Spleen (tissue), 11 donors: ENCODE measurements around the gene LPCAT3. TPM values are rescaled to one million over a fixed set of nuclear protein-coding genes. Genes with fewer than 3 reads are reported as not detected.

Source experiments
- DNase-seq: peaks from one replicate; pipeline ENCODE4 v3.0.0-alpha.2; 2020
- H3K27ac ChIP-seq, 8 donors: fragments of 200-600 bp; sonication (generic) in 7 of 8; 1 replicate in 4 of 8; 2 replicates in 4 of 8; pipeline versions ENCODE4 v1.5.0 to v1.8.0; 2016 to 2021; ENCODE audit warnings: inconsistent platforms in 4 of 8, mild to moderate bottlenecking in 4 of 8, moderate library complexity in 1 of 8
- H3K27me3 ChIP-seq, 7 donors: fragments of 200-600 bp; sonication (generic) in 6 of 7; replicated peaks in 1 of 7; 1 replicate in 4 of 7; 2 replicates in 3 of 7; pipeline versions ENCODE4 v1.5.0 to v1.8.0; 2016 to 2021; ENCODE audit warnings: inconsistent platforms in 3 of 7, mild to moderate bottlenecking in 1 of 7
- H3K36me3 ChIP-seq, 6 donors: fragments of 200-600 bp; sonication (generic) in 5 of 6; 1 replicate in 4 of 6; 2 replicates in 2 of 6; pipeline versions ENCODE4 v1.5.0 to v1.8.0; 2016 to 2021; ENCODE audit warnings: inconsistent platforms in 2 of 6
- H3K4me1 ChIP-seq, 6 donors: fragments of 200-600 bp; sonication (generic) in 5 of 6; 1 replicate in 3 of 6; 2 replicates in 3 of 6; pipeline versions ENCODE4 v1.5.0 to v1.8.0; 2016 to 2021; ENCODE audit warnings: inconsistent platforms in 3 of 6
- H3K4me3 ChIP-seq, 8 donors: fragments of 200-600 bp; sonication (generic) in 7 of 8; 1 replicate in 4 of 8; 2 replicates in 4 of 8; pipeline versions ENCODE4 v1.5.0 to v1.8.0; 2016 to 2021; ENCODE audit warnings: inconsistent platforms in 4 of 8, mild to moderate bottlenecking in 4 of 8, moderate library complexity in 2 of 8
- H3K9me3 ChIP-seq, 8 donors: fragments of 200-600 bp; sonication (generic) in 7 of 8; 1 replicate in 4 of 8; 2 replicates in 4 of 8; pipeline versions ENCODE4 v1.5.0 to v1.8.0; 2016 to 2021; ENCODE audit warnings: inconsistent platforms in 4 of 8
- CTCF ChIP-seq, 11 experiments: fragments of 200-600 bp in 7 of 11; fragments of 450-650 bp in 4 of 11; sonication (generic) in 4 of 11; IDR thresholded peaks in 8 of 11; conservative IDR thresholded peaks in 3 of 11; 1 replicate in 7 of 11; 2 replicates in 4 of 11; pipeline versions ENCODE4 v1.4.0 to v1.8.0; 2016 to 2021; ENCODE audit warnings: antibody characterized with exemption in 11 of 11, inconsistent platforms in 4 of 11, mild to moderate bottlenecking in 1 of 11
- POLR2A ChIP-seq, 3 donors: fragments of 450-650 bp; IDR thresholded peaks; one replicate each; pipeline ENCODE4 v1.5.1; 2017; ENCODE audit warnings: antibody characterized with exemption in 3 of 3, mild to moderate bottlenecking in 1 of 3
- POLR2AphosphoS5 ChIP-seq, 3 donors: sonication (generic); formaldehyde crosslinking; IDR thresholded peaks; one replicate each; pipeline ENCODE4 v1.5.1; 2017; ENCODE audit warnings: antibody characterized with exemption in 3 of 3
- WGBS, 5 donors: extraction: QIAGEN DNeasy Blood & Tissue Kit in 3 of 5; methylation state at CpG; one replicate each; pipeline versions ENCODE4 v1.1.5 to v1.1.7; 2013 to 2018; 5-methylcytosine and 5-hydroxymethylcytosine counted together
- intact Hi-C: fragments of 100-400 bp; cut with DNase I; formaldehyde crosslinking; loops from one replicate; pipeline ENCODE4 v1.15.0; 2023; ENCODE audit warnings: low total_unique reads
- polyA plus RNA-seq, 3 donors: library from polyadenylated mRNA; stranded (reverse); fragments of 200-250 nt; gene quantifications; one replicate each; pipeline ENCODE4 v1.2.1, GENCODE V29; 2013
- total RNA-seq, 7 donors: library from RNA; depleted of rRNA in 3 of 7; stranded (reverse); fragments of >200 nt in 3 of 7; fragmentation: NEBNext Ultra II Directional in 4 of 7; extraction: Animal tissue kit (Norgen Biotek cat#: 25700) in 4 of 7; gene quantifications; one replicate each; pipeline versions ENCODE4 v1.1.0 to v1.2.1, GENCODE V29; 2016 to 2021
- donor health status: healthy with polysubstance abuse.
- donor health status: DM: no; HTN: no; CAD: no; lungs with moderate emphysema.
- donor health status: DM: no; HTN: no; CAD: no.
- donor health status: Bipolar disorder and iron deficiency.
- donor health status: healthy.
- donor health status: DM: no; HTN: no; CAD: no.
- donor health status: DM: yes; HTN: yes; CAD: no.

LPCAT3 gene
- total and polyA plus RNA-seq, 10 donors, result 9.7 to 52.5 (median 36.9) TPM

GRCh38 chr12:6965714-6966113 lies 52.6 kb downstream of the LPCAT3 start:
- Histone ChIP-seq H3K27ac (peak overlapping the region in 7 of 8 donors; percentile 14 to 99 (median 82)), H3K36me3 (peaks cover 2 to 59% (median 44%) of the 10 kb centered on the region in 6 donors)

GRCh38 chr12:6965026-6965661 lies 53.1 kb downstream of the LPCAT3 start:
- DNase-seq, result peak; percentile 97
- TF ChIP-seq CTCF (IDR thresholded peaks at IDR 0.05 in 8 of 11, conservative IDR thresholded peaks at IDR 0.05 in 3 of 11), result peak; percentile 88 to 97 (median 94)
- no peak for TF ChIP-seq POLR2A (IDR thresholded peaks at IDR 0.05)
- peak; percentile 79 to 88 (median 81) for TF ChIP-seq POLR2AphosphoS5 (IDR thresholded peaks at IDR 0.05)

More at GRCh38 chr12:6965714-6966113, 52.6 kb downstream of the LPCAT3 start:
- Histone ChIP-seq H3K4me3 (no peak overlapping the region), H3K9me3 (no peaks in the 10 kb centered on the region), H3K4me1 (peaks cover 37 to 87% (median 64%) of the 10 kb centered on the region in 6 donors), H3K27me3 (no peaks in the 10 kb centered on the region)
- intact Hi-C loops, result loop anchor here (10.0 kb wide), 1 partner anchor 101 kb away; the partner anchor contains the start of gene TPI1
- WGBS, 5 donors, result 77 to 89% (median 89%) methylated on average over 4 of the region's 4 CpGs
- TF ChIP-seq CTCF (IDR thresholded peaks at IDR 0.05 in 8 of 11, conservative IDR thresholded peaks at IDR 0.05 in 3 of 11) (no peak), POLR2AphosphoS5 (IDR thresholded peaks at IDR 0.05) (no peak), POLR2A (IDR thresholded peaks at IDR 0.05) (no peak)
- no peak for DNase-seq

GRCh38 chr12:6964605-6965025 lies 53.7 kb downstream of the LPCAT3 start:
- Histone ChIP-seq H3K27me3 (no peaks in the 10 kb centered on the region), H3K4me3 (no peak overlapping the region), H3K9me3 (no peaks in the 10 kb centered on the region), H3K36me3 (peaks cover 2 to 70% (median 55%) of the 10 kb centered on the region in 6 donors), H3K4me1 (peaks cover 45 to 90% (median 71%) of the 10 kb centered on the region in 6 donors), H3K27ac (peak overlapping the region; percentile 46 to 99 (median 80))
- intact Hi-C loops, result loop anchor here (10.0 kb wide), 1 partner anchor 100 kb away; the partner anchor contains the start of gene TPI1
- DNase-seq, result peak; percentile 82
- 76 to 83% (median 78%) methylated on average over 7 to 8 of the region's 8 CpGs for WGBS, 5 donors
- TF ChIP-seq POLR2AphosphoS5 (IDR thresholded peaks at IDR 0.05) (no peak), CTCF (IDR thresholded peaks at IDR 0.05 in 8 of 11, conservative IDR thresholded peaks at IDR 0.05 in 3 of 11) (no peak), POLR2A (IDR thresholded peaks at IDR 0.05) (no peak)

More at GRCh38 chr12:6965026-6965661, 53.1 kb downstream of the LPCAT3 start:
- H3K4me3 ChIP-seq, result no peak overlapping the region
- peak overlapping the region; percentile 46 to 99 (median 80) for H3K27ac ChIP-seq
- H3K27me3 ChIP-seq, result no peaks in the 10 kb centered on the region
- intact Hi-C loops, result loop anchor here (10.0 kb wide), 1 partner anchor 100 kb away; the partner anchor contains the start of gene TPI1
- peaks cover 2 to 64% (median 50%) of the 10 kb centered on the region in 6 donors for H3K36me3 ChIP-seq
- H3K4me1 ChIP-seq, result peaks cover 43 to 90% (median 70%) of the 10 kb centered on the region in 6 donors
- no peaks in the 10 kb centered on the region for H3K9me3 ChIP-seq
- WGBS, 5 donors, result 11 to 24% (median 18%) methylated on average over 12 of the region's 12 CpGs
